Pancreas (tissue), 10 donors: Measurements from ENCODE around the gene COPS2. TPM values are rescaled to one million over a fixed set of nuclear protein-coding genes. Genes with fewer than 3 reads are reported as not detected.

Experiments
- ATAC-seq, 4 donors: fragments of 200-7000 bp; cut with Tn5 transposase; one replicate each; pipeline versions ENCODE4 v1.8.0 to v1.9.1; 2020; ENCODE audit warnings: mild to moderate bottlenecking in 4 of 4, moderate library complexity in 4 of 4
- DNase-seq, 6 donors: peaks; one replicate each; pipeline ENCODE4 v3.0.0-alpha.2; 2020
- FAIRE-seq: peaks from 2 replicates; lab custom pipeline; 2012; peaks lifted over from hg19 to GRCh38; lab: Jason Lieb, UNC
- H3K27ac ChIP-seq, 4 donors: fragments of 200-600 bp; sonication (generic); 1 replicate in 3 of 4; 2 replicates in 1 of 4; pipeline versions ENCODE4 v1.5.0 to v1.8.0; 2020
- H3K27me3 ChIP-seq, 4 donors: fragments of 200-600 bp; one replicate each; pipeline ENCODE4 v1.8.0; 2021
- H3K36me3 ChIP-seq, 3 donors: fragments of 200-600 bp; sonication (generic) in 1 of 3; one replicate each; pipeline versions ENCODE4 v1.5.0 to v1.8.0; 2020 to 2021
- H3K4me1 ChIP-seq, 3 donors: fragments of 200-600 bp; one replicate each; pipeline ENCODE4 v1.8.0; 2021
- H3K4me3 ChIP-seq, 4 donors: fragments of 200-600 bp; sonication (generic) in 2 of 4; one replicate each; pipeline versions ENCODE4 v1.5.0 to v1.8.0; 2020 to 2021
- H3K9me3 ChIP-seq, 4 donors: fragments of 200-600 bp; one replicate each; pipeline ENCODE4 v1.8.0; 2021
- WGBS, 2 donors: extraction: QIAGEN DNeasy Blood & Tissue Kit; methylation state at CpG; one replicate each; pipeline ENCODE4 v1.1.7; 2013; 5-methylcytosine and 5-hydroxymethylcytosine counted together
- intact Hi-C, 3 donors: fragments of 100-400 bp; cut with DNase I; formaldehyde crosslinking; loops; one replicate each; pipeline versions ENCODE4 v1.11.1 to v1.14.2; 2022
- polyA plus RNA-seq, 2 donors: library from polyadenylated mRNA; stranded (reverse); fragments of 200-250 nt; gene quantifications; one replicate each; pipeline ENCODE4 v1.2.3, GENCODE V29; 2013
- total RNA-seq, 6 donors: library from RNA; stranded (reverse); fragmentation: NEBNext Ultra II Directional in 4 of 6; extraction: Animal tissue kit (Norgen Biotek cat#: 25700) in 4 of 6; gene quantifications; one replicate each; pipeline versions ENCODE4 v1.2.1 to v1.2.4, GENCODE V29; 2021 to 2023
- TF ChIP-seq, protein P1 (sequence below), 4 donors: fragments of 200-600 bp; sonication (generic) in 3 of 4; IDR thresholded peaks; one replicate each; pipeline versions ENCODE4 v1.5.0 to v1.8.0; 2021; ENCODE audit warnings: antibody characterized with exemption in 4 of 4
- donor health status: healthy with polysubstance abuse.
- donor health status: DM: no; HTN: no; CAD: no; lungs with moderate emphysema.
- donor health status: DM: no; HTN: no; CAD: no.
- donor health status: control.
- donor health status: control.
- donor health status: Bipolar disorder and iron deficiency.
- donor health status: DM: yes; HTN: yes; CAD: no.
- donor health status: DM: no; HTN: no; CAD: no.
- donor health status: DM: no; HTN: no; CAD: no.
- donor health status: DM: yes; HTN: yes; CAD: no.

Gene COPS2
- total and polyA plus RNA-seq, 8 donors: 22.6 to 56.3 (median 38.6) TPM

DNA sequence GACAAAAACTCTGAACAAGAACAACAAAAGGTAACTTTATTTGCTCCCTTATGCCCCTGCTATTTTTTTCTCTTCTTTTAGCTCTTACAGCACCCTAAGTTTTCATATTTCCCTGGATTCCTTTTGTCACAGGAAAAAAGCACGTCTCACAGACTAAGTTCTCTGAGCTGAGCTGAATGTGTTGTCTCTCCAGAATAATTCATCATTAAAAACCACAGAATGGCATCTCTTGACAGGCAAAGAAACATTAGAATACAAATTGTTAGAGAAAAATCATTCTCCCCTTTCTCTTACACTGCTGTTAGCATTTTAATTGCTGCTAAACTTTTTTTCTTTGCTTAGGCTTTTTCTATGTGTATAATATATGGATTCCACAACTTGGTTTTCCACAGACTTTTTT lies 60.5 kb downstream of the COPS2 start:
- intact Hi-C loops: no loop called here
- no peaks in the 10 kb centered on the region for H3K27me3 ChIP-seq
- no peaks in the 10 kb centered on the region for H3K9me3 ChIP-seq
- H3K4me1 ChIP-seq: peaks cover 0 to 8% (median 6%) of the 10 kb centered on the region in 3 donors
- FAIRE-seq (no peak), DNase-seq (no peak), ATAC-seq (no peak)
- no peaks in the 10 kb centered on the region for H3K36me3 ChIP-seq
- TF ChIP-seq, protein P1, sequence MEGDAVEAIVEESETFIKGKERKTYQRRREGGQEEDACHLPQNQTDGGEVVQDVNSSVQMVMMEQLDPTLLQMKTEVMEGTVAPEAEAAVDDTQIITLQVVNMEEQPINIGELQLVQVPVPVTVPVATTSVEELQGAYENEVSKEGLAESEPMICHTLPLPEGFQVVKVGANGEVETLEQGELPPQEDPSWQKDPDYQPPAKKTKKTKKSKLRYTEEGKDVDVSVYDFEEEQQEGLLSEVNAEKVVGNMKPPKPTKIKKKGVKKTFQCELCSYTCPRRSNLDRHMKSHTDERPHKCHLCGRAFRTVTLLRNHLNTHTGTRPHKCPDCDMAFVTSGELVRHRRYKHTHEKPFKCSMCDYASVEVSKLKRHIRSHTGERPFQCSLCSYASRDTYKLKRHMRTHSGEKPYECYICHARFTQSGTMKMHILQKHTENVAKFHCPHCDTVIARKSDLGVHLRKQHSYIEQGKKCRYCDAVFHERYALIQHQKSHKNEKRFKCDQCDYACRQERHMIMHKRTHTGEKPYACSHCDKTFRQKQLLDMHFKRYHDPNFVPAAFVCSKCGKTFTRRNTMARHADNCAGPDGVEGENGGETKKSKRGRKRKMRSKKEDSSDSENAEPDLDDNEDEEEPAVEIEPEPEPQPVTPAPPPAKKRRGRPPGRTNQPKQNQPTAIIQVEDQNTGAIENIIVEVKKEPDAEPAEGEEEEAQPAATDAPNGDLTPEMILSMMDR (IDR thresholded peaks at IDR 0.05): no peak
- WGBS, 2 donors: 71 to 73% methylated on average over 1 of the region's 1 CpG
- no peak overlapping the region for H3K4me3 ChIP-seq
- H3K27ac ChIP-seq: no peak overlapping the region

DNA sequence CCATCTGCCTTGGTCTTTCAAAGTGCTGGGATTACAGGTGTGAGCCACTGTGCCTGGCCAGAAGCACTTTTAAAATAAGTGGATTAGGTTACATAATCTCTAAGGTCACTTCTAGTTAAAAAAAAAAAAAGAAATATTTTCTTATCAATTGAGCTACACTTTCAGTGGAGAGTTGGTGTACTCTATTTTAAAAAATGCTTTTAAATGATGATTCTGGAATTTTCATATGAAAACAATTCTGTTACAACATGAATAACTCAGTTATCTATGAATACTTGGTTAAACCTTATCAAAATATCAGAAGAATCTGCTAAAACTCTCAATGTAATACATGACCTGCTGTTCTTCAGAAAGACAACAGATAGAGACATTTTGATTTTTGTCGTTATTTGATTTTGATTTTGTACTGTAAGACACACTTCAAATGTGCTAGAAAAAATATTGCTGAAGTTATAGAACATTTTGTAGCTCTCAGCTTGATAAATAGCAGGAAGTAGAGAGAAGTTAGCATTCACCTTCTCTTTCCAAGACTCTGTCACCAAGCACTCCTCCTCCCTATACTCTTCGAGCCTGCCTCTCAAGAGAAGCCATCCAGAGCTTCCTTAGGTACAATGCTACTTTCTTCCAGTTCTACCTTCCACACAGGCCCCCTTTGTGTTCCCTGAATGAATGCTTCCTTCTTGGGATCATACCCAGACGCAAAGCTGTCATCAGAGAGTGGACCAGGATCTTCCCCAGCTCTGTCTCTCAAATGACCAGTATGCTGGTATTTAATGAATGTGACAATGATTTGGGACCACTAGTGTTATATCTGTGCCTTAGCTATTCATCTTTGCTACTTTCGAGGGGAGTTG lies 61.9 kb downstream of the COPS2 start:
- Histone ChIP-seq H3K27ac (no peak overlapping the region), H3K36me3 (no peaks in the 10 kb centered on the region), H3K4me1 (peaks cover 0 to 8% (median 6%) of the 10 kb centered on the region in 3 donors), H3K27me3 (no peaks in the 10 kb centered on the region), H3K9me3 (no peaks in the 10 kb centered on the region), H3K4me3 (no peak overlapping the region)
- TF ChIP-seq, protein P1 (IDR thresholded peaks at IDR 0.05): no peak
- no peak for ATAC-seq
- intact Hi-C loops: no loop called here
- DNase-seq: no peak
- WGBS, 2 donors: 84 to 90% methylated on average over 4 of the region's 4 CpGs
- FAIRE-seq: no peak

DNA sequence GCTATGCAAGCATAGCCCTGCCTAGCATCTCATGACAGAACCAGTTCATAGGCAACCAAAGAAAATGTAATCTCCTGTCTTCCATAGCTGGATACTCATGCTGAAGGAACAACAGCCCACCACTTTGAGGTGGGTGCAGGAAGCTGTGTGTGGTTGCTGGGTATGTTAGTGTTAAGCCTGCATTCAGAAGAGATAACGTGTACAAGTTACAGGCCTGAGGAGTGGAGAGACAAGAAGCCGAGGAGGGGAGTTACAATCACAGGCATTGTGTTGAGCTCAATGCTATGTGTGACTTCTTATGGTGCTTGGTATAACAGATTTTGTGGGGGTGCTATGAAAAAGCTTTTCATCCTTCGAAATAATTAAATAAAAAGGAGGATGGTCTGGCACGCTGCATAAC lies 66.4 kb downstream of the COPS2 start:
- DNase-seq: no peak
- Histone ChIP-seq H3K4me1 (peaks cover 0 to 6% (median 0%) of the 10 kb centered on the region in 3 donors), H3K27me3 (no peaks in the 10 kb centered on the region), H3K4me3 (no peak overlapping the region), H3K36me3 (no peaks in the 10 kb centered on the region), H3K9me3 (no peaks in the 10 kb centered on the region), H3K27ac (no peak overlapping the region)
- TF ChIP-seq, protein P1 (IDR thresholded peaks at IDR 0.05): no peak
- ATAC-seq: no peak
- WGBS, 2 donors: 86 to 87% methylated on average over 4 of the region's 4 CpGs
- intact Hi-C loops: no loop called here
- FAIRE-seq: no peak

DNA sequence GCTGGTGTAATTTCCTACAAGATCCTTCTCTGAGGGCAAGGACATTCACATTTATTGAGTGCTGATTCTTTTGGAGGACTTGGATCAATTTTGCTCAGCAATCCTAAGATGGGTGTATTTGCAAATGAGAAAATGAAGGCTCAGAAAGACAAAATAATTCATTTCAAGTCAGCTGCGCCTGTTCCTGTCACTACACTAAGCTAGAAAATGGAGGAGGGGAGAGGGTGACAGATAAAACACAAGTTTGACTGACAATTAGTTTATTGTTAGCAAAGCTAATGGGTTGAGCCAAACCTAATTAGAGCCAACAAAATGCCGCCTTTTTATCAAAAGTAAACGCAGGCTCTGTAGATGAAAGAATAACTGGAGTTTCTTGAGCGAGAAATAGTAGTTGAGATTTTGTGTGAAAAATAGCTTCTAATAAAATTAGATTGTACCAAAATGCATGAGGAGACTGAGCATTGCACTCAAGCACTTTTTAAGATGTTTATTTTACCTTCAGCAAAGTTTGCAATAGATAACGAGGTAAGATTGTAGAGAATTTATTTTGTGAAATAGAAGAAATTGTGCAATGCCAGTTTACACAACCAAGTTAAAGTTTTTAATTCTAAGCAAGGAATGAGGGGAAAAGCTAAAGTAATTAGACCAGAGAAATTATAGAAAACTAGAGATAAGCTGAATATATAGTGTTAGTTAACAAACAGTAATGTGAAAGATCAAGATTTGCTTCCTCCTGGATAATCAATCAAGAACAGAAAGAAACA lies 69.5 kb downstream of the COPS2 start:
- 25 to 28% methylated on average over 5 of the region's 5 CpGs for WGBS, 2 donors
- Histone ChIP-seq H3K4me3 (no peak overlapping the region), H3K27ac (no peak overlapping the region), H3K27me3 (no peaks in the 10 kb centered on the region), H3K36me3 (no peaks in the 10 kb centered on the region), H3K4me1 (peaks cover 0 to 6% (median 0%) of the 10 kb centered on the region in 3 donors), H3K9me3 (no peaks in the 10 kb centered on the region)
- TF ChIP-seq, protein P1 (IDR thresholded peaks at IDR 0.05): no peak
- FAIRE-seq (no peak), ATAC-seq (peak in 2 of 4 donors; percentile 44 to 45), DNase-seq (no peak)
- intact Hi-C loops: no loop called here
